ENCODE measurements around the gene MBOAT7.
"Not testable (repeated sequence)": the region's sequence is repeated elsewhere in the genome, so short reads cannot be mapped to it uniquely, and the experiment has no call there.

Gene MBOAT7

DNA sequence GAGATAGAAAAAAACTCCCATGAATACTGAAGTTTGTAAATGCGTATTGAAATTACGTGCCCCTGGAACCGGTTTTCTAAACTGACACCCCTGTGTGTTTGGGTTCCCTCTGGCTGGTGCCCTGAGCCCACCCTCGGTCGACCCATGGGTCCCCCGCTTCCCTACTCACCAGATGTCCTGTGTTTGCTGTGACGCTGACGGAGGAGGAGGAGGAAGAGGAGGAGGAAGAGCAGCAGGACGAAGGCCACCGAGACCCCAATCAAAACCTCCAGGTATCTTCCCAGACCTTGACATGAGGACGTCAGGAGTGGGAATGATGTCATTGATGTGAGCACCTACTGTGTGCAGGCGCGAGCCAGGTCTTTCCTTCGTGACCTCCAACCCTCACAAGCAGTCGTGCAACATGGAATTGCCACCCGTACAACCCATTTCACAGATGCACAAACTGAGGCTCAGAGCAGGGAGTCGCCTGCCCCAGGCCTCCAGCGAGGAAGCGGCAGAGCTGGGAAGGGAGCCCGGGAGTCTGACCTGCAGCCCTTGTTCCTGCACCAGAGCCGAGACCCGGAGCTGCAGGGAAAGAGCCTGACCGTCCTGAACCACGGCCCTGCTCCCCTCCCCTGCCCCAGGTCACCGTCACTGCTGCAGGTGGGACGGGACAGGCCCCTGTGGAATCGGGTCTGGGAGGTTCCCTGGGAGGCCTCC lies 29.7 kb upstream of the MBOAT7 start:
- Histone ChIP-seq H3K4me1 (ENCODE audit: control insufficient read depth, insufficient read depth, low read length) (no peaks in the 10 kb centered on the region), H3K36me3 (ENCODE audit: insufficient read depth, low read length) (no peaks in the 10 kb centered on the region), H3K4me2 (ENCODE audit: low read length) (no peak overlapping the region), H3K9ac (ENCODE audit: low read depth, low read length) (no peak overlapping the region), H3K27me3 (ENCODE audit: control insufficient read depth, insufficient read depth, low read length) (no peaks in the 10 kb centered on the region), H3K4me3 (ENCODE audit: low read length) (no peak overlapping the region), H3K9me3 (replicated peaks; ENCODE audit: low read length) (no peaks in the 10 kb centered on the region)

DNA sequence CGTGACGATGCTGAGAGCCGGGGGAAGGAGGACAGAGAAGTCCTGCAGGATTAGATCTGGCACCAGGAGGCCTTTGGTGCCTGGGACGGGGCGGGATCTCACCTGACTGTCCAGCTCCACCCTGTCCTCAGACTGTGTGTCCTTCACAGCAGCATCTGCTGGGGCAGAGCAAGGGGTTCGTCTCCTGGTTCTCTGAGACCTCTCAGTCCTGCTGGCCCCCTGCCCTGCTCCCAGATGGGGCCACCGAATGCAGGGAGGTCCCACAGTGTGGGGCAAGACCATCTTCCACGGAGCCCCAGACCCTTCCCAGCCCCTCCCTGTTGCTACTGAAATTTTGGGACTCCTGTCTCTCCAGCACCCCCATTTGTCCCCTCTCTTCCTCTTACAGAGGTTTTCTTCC lies 28.9 kb upstream of the MBOAT7 start:
- Histone ChIP-seq H3K4me1 (ENCODE audit: control insufficient read depth, insufficient read depth, low read length) (no peaks in the 10 kb centered on the region), H3K36me3 (ENCODE audit: insufficient read depth, low read length) (no peaks in the 10 kb centered on the region), H3K27me3 (ENCODE audit: control insufficient read depth, insufficient read depth, low read length) (no peaks in the 10 kb centered on the region), H3K4me3 (ENCODE audit: low read length) (no peak overlapping the region), H3K4me2 (ENCODE audit: low read length) (no peak overlapping the region), H3K9ac (ENCODE audit: low read depth, low read length) (no peak overlapping the region), H3K9me3 (replicated peaks; ENCODE audit: low read length) (no peaks in the 10 kb centered on the region)

DNA sequence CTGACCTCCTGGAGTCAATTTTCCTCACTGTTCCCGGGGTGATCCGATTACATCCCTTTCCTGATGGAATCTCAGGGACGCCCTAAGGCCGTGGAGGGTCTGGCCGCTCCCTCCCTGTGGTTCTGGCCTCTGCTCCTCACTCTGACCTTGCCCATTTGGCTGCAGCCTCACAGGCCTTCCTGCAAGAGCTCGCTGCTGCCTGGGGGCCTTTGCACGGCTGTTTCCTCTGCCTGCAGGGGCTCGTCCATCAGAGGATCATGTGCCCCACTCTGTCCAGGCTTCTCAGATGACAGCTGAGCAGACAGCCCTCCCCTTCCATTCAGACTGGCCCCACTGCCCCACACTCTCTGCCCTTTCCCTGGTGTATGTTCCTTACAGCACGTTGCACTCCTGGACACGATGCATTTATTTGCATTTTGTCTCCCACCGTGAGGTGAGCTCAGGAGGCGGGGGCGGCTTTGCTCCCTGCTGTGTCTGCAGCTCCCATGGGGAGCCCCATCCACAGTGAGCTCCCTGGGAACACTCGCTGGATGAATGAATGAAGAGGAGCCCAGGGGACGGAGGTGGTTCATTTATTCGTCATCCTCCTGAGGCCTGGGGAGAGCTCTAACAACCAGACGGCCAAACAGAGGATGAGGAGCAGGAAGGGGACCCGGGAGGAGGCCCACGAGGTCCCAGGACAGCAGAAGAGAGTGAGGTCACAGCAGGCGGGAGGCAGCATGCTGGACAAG lies 28.3 kb upstream of the MBOAT7 start:
- not testable (repeated sequence) for H3K9ac ChIP-seq (ENCODE audit: low read depth, low read length); H3K4me1 ChIP-seq (ENCODE audit: control insufficient read depth, insufficient read depth, low read length); H3K4me3 ChIP-seq (ENCODE audit: low read length); H3K9me3 ChIP-seq (replicated peaks; ENCODE audit: low read length); H3K27me3 ChIP-seq (ENCODE audit: control insufficient read depth, insufficient read depth, low read length); H3K36me3 ChIP-seq (ENCODE audit: insufficient read depth, low read length); H3K4me2 ChIP-seq (ENCODE audit: low read length)

DNA sequence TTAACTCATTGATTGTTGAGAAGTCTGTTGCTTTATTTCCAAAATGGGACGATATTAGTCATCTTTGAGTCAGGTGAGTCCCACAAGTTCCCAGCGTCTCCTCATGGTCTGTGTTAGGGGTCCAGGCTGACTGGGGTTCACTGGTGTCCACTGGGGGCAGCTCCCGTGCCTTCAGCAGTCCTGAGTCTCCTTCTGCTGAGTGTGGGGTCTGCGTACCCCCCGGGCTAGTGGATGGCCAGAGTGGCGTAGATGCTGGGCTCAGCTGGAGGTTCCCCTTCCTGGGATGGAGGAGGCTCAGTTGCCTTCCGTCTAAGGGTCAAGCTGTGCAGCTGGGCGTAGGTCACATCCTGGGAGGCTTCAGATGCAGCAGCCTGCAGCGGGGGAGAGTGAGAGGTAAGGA lies 27.5 kb upstream of the MBOAT7 start:
- H3K4me1 ChIP-seq (ENCODE audit: control insufficient read depth, insufficient read depth, low read length) = no peaks in the 10 kb centered on the region
- H3K4me3 ChIP-seq (ENCODE audit: low read length) = no peak overlapping the region
- no peak overlapping the region for H3K9ac ChIP-seq (ENCODE audit: low read depth, low read length)
- no peak overlapping the region for H3K4me2 ChIP-seq (ENCODE audit: low read length)
- no peaks in the 10 kb centered on the region for H3K9me3 ChIP-seq (replicated peaks; ENCODE audit: low read length)
- H3K27me3 ChIP-seq (ENCODE audit: control insufficient read depth, insufficient read depth, low read length) = no peaks in the 10 kb centered on the region
- H3K36me3 ChIP-seq (ENCODE audit: insufficient read depth, low read length) = no peaks in the 10 kb centered on the region

DNA sequence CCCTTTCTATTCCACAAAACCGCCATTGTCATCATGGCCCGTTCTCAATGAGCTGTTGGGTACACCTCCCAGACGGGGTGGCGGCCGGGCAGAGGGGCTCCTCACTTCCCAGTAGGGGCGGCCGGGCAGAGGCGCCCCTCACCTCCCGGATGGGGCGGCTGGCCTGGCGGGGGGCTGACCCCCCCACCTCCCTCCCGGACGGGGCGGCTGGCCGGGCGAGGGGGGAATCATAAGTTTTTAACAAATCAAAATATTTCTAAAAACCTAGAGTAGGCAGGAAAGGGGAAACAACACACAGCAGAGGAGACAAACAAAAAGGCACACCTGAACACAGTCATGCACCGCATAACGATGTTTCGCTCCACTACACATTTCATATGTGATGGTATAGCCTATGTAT lies 25.4 kb upstream of the MBOAT7 start:
- H3K9ac ChIP-seq (ENCODE audit: low read depth, low read length); H3K4me3 ChIP-seq (ENCODE audit: low read length); H3K36me3 ChIP-seq (ENCODE audit: insufficient read depth, low read length); H3K4me1 ChIP-seq (ENCODE audit: control insufficient read depth, insufficient read depth, low read length); H3K4me2 ChIP-seq (ENCODE audit: low read length); H3K27me3 ChIP-seq (ENCODE audit: control insufficient read depth, insufficient read depth, low read length); H3K9me3 ChIP-seq (replicated peaks; ENCODE audit: low read length): not testable (repeated sequence)

DNA sequence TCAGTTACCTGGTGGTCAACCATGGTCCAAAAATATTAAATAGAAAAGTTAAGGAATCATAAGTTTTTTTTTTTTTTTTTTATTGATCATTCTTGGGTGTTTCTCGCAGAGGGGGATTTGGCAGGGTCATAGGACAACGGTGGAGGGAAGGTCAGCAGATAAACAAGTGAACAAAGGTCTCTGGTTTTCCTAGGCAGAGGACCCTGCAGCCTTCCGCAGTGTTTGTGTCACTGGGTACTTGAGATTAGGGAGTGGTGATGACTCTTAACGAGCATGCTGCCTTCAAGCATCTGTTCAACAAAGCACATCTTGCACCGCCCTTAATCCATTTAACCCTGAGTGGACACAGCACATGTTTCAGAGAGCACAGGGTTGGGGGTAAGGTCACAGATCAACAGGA lies 24.8 kb upstream of the MBOAT7 start:
- not testable (repeated sequence) for H3K4me2 ChIP-seq (ENCODE audit: low read length); H3K36me3 ChIP-seq (ENCODE audit: insufficient read depth, low read length); H3K27me3 ChIP-seq (ENCODE audit: control insufficient read depth, insufficient read depth, low read length); H3K4me3 ChIP-seq (ENCODE audit: low read length); H3K9me3 ChIP-seq (replicated peaks; ENCODE audit: low read length); H3K9ac ChIP-seq (ENCODE audit: low read depth, low read length)
- H3K4me1 ChIP-seq (ENCODE audit: control insufficient read depth, insufficient read depth, low read length) = peaks cover 11% of the 10 kb centered on the region

DNA sequence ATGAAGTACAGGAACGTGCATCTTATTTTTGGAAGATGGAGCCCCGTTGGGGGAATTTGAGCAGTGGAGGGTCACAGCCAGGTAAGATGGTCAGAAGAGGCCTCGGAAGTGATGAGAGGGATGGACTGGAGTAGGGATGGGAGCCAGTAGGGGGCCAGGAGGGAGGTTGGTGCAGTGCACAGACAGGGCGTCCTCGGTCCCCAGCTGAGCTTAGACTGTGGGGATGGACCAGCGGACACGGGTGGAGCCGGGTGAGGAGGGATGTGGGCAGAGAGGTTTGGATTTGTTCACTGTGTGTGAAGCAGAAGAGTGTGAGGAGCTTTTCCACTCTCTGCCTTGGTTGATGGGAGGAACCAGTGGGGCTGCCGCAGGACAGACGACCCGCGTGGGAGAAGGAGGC lies 21.9 kb upstream of the MBOAT7 start:
- H3K4me2 ChIP-seq (ENCODE audit: low read length) = no peak overlapping the region
- peaks cover 32% of the 10 kb centered on the region for H3K36me3 ChIP-seq (ENCODE audit: insufficient read depth, low read length)
- no peak overlapping the region for H3K9ac ChIP-seq (ENCODE audit: low read depth, low read length)
- H3K4me1 ChIP-seq (ENCODE audit: control insufficient read depth, insufficient read depth, low read length) = peaks cover 29% of the 10 kb centered on the region
- H3K4me3 ChIP-seq (ENCODE audit: low read length) = no peak overlapping the region
- no peaks in the 10 kb centered on the region for H3K9me3 ChIP-seq (replicated peaks; ENCODE audit: low read length)
- H3K27me3 ChIP-seq (ENCODE audit: control insufficient read depth, insufficient read depth, low read length) = no peaks in the 10 kb centered on the region

DNA sequence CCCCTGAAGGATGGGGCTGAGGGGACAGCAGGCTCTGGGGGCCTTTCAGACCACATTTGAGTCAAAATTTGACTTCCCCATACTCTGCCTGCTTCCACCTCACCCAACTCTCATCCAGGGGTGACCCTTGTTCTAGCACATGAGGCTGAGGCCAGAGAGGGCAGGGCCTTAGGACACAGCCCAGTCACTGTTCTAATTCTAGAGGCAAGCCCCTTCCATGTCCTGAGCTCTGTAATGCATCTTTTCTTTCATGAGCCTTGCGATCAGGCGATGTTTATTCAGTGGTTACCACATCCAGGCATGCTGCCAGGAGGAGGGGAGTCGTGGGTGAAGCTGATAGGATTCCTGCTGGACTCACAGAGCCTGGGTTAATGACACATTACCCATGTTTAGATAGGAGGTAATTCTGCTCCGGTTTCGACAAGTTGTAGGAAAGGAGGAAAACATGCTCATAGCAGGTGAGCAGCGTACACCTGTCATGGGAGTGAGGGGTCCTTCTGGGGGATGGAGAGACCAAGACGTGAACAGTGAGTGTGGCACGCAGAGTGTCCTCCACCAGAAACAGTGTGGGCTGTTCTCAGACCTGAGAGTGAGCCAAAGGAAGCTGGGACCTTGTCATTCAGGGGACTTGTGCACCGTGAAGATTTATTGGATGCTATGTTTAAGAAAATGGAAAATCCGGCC lies 20.6 kb upstream of the MBOAT7 start:
- peaks cover 31% of the 10 kb centered on the region for H3K4me1 ChIP-seq (ENCODE audit: control insufficient read depth, insufficient read depth, low read length)
- H3K36me3 ChIP-seq (ENCODE audit: insufficient read depth, low read length) = peaks cover 45% of the 10 kb centered on the region
- H3K9ac ChIP-seq (ENCODE audit: low read depth, low read length) = peak overlapping the region; percentile 28
- H3K9me3 ChIP-seq (replicated peaks; ENCODE audit: low read length) = no peaks in the 10 kb centered on the region
- peak overlapping the region; percentile 32 for H3K4me2 ChIP-seq (ENCODE audit: low read length)
- no peak overlapping the region for H3K4me3 ChIP-seq (ENCODE audit: low read length)
- no peaks in the 10 kb centered on the region for H3K27me3 ChIP-seq (ENCODE audit: control insufficient read depth, insufficient read depth, low read length)

DNA sequence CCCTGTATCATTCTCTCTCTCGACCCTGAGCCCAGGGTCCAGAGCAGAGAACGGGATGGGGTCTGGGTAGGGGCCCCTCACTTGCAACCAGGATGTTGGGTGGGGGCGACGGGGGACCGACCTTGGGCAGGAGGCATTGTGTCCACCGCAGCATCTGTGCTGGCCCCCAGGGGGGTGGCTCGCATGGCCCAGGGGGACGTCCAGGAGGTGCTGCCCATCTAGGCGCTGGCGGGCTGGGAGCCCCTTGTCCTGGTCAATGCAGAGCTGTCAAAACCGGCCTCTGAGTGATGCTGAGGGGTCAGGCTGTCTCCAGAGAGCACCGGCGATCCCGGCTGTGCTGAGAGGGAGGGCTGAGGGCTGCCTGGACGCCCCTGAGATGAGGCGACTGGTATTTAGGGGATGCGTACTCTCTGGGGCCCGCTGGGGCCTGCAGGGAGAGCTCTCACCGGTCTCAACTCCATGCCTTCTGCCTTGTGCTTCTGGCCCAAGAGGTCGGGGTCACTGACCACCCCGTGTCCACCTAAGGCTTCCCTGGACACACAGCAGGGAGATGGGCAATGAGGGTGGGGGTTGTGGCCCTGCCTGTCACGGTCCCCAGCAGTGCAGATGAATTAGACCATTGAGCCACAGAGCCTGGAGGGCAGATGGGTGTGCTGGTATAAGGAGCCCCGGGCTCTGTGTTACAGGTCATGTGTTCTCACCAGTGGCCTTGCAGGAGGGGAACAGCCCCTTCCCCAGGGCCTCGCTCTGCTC lies 19.9 kb upstream of the MBOAT7 start:
- Histone ChIP-seq H3K36me3 (ENCODE audit: insufficient read depth, low read length) (peaks cover 52% of the 10 kb centered on the region), H3K27me3 (ENCODE audit: control insufficient read depth, insufficient read depth, low read length) (no peaks in the 10 kb centered on the region), H3K9me3 (replicated peaks; ENCODE audit: low read length) (no peaks in the 10 kb centered on the region), H3K4me3 (ENCODE audit: low read length) (no peak overlapping the region), H3K4me2 (ENCODE audit: low read length) (peak overlapping the region; percentile 32), H3K9ac (ENCODE audit: low read depth, low read length) (peak overlapping the region; percentile 28), H3K4me1 (ENCODE audit: control insufficient read depth, insufficient read depth, low read length) (peaks cover 38% of the 10 kb centered on the region)

DNA sequence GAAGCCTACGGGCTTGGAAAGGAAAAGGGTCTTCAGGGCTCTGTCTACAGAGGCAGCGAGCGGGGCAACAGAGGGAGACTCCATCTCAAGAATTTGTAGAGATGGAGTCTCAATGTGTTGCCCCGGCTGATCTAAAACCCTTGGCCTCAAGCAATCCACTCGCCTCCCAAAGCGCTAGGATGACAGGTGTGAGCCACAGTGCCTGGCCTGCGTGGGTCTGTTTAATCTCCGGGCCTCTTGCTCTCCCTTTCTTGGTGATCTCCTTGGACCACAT lies 19.3 kb upstream of the MBOAT7 start:
- peaks cover 41% of the 10 kb centered on the region for H3K4me1 ChIP-seq (ENCODE audit: control insufficient read depth, insufficient read depth, low read length)
- H3K27me3 ChIP-seq (ENCODE audit: control insufficient read depth, insufficient read depth, low read length) = no peaks in the 10 kb centered on the region
- no peak overlapping the region for H3K4me3 ChIP-seq (ENCODE audit: low read length)
- H3K9me3 ChIP-seq (replicated peaks; ENCODE audit: low read length) = no peaks in the 10 kb centered on the region
- H3K36me3 ChIP-seq (ENCODE audit: insufficient read depth, low read length) = peaks cover 57% of the 10 kb centered on the region
- peak overlapping the region; percentile 14 for H3K9ac ChIP-seq (ENCODE audit: low read depth, low read length)
- H3K4me2 ChIP-seq (ENCODE audit: low read length) = peak overlapping the region; percentile 32

DNA sequence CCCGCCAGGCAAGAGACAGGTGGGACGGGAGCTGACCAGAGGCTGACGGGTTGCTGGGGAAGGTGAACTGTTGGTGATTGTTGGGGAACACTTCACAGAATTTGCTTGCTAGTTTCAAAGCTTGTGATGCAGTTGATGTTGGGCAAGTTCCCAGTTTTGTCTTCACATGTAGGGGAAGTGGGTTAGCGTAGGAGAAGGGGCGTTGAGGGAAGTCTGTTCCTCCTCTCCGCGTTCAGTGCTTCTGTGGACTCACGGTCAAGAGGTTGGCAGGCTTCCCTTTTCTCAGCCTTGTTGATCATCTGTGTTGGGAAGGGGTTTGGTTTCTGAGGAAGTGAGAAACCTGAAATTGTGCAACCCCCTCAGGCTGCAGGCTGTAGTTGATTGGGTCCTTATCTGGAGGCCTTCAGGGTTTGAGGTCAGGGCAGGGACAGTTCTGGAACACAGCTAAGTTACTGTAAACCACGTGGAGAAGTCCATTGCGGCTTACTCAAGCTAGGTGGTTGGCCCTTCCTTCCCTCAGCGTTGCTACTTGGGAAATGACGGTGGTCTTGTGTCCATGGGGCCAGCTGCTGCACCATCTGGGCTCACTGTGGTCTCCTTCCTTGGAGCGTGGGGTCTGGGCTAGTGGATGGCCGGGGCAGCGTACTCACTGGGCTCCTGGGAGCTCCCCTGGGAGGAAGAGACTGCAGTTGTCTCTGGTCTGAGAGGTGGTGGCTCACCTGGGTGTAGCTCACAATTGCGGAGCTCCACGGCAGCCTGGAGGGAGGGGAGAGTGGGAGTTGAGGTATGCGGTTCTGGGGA lies 18.8 kb upstream of the MBOAT7 start:
- Histone ChIP-seq H3K4me2 (ENCODE audit: low read length) (no peak overlapping the region), H3K9me3 (replicated peaks; ENCODE audit: low read length) (no peaks in the 10 kb centered on the region), H3K4me1 (ENCODE audit: control insufficient read depth, insufficient read depth, low read length) (peaks cover 46% of the 10 kb centered on the region), H3K4me3 (ENCODE audit: low read length) (no peak overlapping the region), H3K9ac (ENCODE audit: low read depth, low read length) (peak overlapping the region; percentile 14), H3K27me3 (ENCODE audit: control insufficient read depth, insufficient read depth, low read length) (no peaks in the 10 kb centered on the region), H3K36me3 (ENCODE audit: insufficient read depth, low read length) (peaks cover 62% of the 10 kb centered on the region)

Data from skeletal muscle satellite cell (primary cell).